ENCODE data around the gene RBMS2.

Gene RBMS2

GRCh38 chr12:56581418-56582145 is 60.0 kb downstream of the RBMS2 start:
- peak in 2 of 5 experiments; percentile 49 to 69 for DNase-seq

- DNase-seq = no peak
Observed at GRCh38 chr12:56585098-56585497, 63.5 kb downstream of the RBMS2 start.

- DNase-seq = no peak
Observed at GRCh38 chr12:56589783-56590182, 68.2 kb downstream of the RBMS2 start.

GRCh38 chr12:56590237-56590830 is 68.7 kb downstream of the RBMS2 start:
- DNase-seq = peak in 1 of 5 experiments; percentile 30

- DNase-seq = no peak
Observed at GRCh38 chr12:56591126-56591525, 69.5 kb downstream of the RBMS2 start.

GRCh38 chr12:56591961-56592360 is 70.3 kb downstream of the RBMS2 start:
- no peak for DNase-seq

- DNase-seq = peak; percentile 20 to 58 (median 39)
Observed at GRCh38 chr12:56593909-56594621, 72.4 kb downstream of the RBMS2 start.

GRCh38 chr12:56596815-56597214 is 75.2 kb downstream of the RBMS2 start:
- DNase-seq = no peak

- no peak for DNase-seq
Observed at GRCh38 chr12:56599041-56599440, 77.4 kb downstream of the RBMS2 start.

GRCh38 chr12:56599797-56600196 is 78.2 kb downstream of the RBMS2 start:
- no peak for DNase-seq

- no peak for DNase-seq
Observed at GRCh38 chr12:56600753-56601152, 79.1 kb downstream of the RBMS2 start.

GRCh38 chr12:56601503-56601902 is 79.9 kb downstream of the RBMS2 start:
- peak in 1 of 5 experiments; percentile 30 for DNase-seq

GRCh38 chr12:56602239-56602638 is 80.6 kb downstream of the RBMS2 start:
- DNase-seq = no peak

- no peak for DNase-seq
Observed at GRCh38 chr12:56604355-56604754, 82.7 kb downstream of the RBMS2 start.

- no peak for DNase-seq
Observed at GRCh38 chr12:56614627-56615026, 93.0 kb downstream of the RBMS2 start.

GRCh38 chr12:56616244-56616643 is 94.6 kb downstream of the RBMS2 start:
- DNase-seq = no peak

GRCh38 chr12:56616925-56617324 is 95.3 kb downstream of the RBMS2 start:
- DNase-seq = no peak

GRCh38 chr12:56622535-56622934 is 100.9 kb downstream of the RBMS2 start:
- DNase-seq = no peak

GRCh38 chr12:56626701-56627100 is 105.1 kb downstream of the RBMS2 start:
- no peak for DNase-seq

GRCh38 chr12:56628671-56629458 is 107.2 kb downstream of the RBMS2 start:
- DNase-seq = peak in 4 of 5 experiments; percentile 22 to 77 (median 63)

GRCh38 chr12:56629459-56630179 is 108.0 kb downstream of the RBMS2 start:
- peak; percentile 12 to 48 (median 28) for DNase-seq

- DNase-seq = peak; percentile 63 to 91 (median 77)
Observed at GRCh38 chr12:56630180-56630632, 108.6 kb downstream of the RBMS2 start, which contains the start of gene BAZ2A. BAZ2A (minus strand) TSS chr12:56630326; CDS start chr12:56617530, 12,796 bp downstream.

Data from T-helper 2 cell (primary cell).